ENCODE results near the gene LRRC45.

Gene LRRC45

DNA sequence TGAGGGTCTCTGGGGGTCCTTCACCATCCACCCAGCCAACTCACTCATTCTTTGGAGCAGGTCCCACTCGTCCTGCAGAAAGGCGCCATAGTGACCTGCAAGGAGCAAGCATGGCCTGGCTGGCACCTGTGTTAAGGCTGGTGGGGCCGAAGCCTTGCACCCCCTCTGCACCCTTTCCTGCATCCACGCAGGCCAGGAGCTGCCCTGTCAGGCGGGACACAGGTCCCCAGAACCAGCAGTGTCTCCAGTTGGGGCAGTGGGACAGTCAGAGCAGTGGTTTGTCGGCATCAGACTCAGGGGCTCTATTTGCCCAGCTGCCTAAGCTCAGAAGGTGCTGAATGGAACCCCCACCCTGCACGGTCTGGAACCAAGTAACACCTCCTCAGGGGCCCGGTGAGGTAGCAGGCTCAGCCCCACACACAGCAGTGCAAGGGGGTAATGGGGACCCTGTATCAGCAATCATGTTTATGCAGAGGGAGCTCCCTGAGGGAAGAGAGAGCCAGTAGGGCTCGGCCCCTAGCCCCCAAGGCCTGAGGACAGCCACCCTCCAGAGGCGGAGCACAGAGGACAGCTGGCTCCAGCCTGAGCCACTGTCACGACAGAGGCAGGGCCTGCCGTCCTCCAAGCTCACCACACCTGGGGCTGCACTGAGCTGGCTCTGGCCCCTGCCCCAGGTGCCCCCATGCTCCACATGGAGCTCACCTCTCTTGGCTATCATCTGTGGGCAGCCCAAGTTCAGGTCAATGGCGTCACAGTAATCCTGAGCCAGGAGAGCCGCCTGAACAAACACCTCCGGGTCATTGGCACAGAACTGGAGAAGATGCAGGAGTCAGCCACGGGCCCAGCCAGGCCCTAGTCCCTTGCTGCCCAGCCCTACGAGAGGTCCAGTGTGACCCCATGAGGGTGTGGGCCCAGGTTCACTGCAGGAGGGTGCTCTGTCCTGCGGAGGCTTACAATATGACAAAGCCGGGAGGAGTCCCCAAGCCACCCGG is 40.6 kb downstream of the LRRC45 start:
- no peak for DNase-seq (ENCODE audit: low spot score)

DNA sequence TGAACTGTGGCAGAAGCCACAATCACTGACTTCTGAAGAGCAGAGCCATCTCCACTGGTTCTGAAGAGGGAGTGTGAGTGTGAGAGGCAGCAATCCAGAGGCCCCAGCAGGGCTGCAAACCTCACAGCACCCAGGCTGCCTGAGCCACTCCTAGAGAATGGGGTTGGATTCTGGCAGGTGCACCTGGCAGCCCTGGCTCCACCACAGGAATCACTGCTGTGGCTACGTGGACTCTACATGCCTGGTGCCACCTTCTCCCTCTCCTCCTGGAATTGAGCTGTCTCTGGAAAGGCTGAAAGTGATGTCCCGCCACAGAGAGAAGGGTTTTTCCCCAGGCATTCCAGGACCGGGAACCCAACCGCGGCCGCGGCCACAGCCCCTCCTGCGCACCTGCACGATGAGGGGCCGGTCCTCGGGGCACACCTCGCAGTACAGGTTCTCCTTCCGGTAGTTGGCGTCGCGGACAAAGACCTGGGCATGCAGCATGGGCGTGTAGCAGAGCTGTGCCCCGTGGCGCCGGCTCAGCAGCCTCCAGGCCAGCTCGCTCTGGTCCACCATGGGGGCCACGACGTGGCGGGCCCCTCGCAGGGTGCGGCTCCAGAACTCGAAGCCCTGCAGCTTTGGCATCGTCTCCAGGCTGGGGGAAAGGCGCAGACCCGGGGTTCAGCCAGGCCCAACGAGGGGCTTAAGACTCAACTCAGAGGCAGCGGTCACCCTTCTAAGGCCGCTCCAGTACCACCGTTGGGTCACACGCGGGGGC is 41.5 kb downstream of the LRRC45 start:
- no peak for DNase-seq (ENCODE audit: low spot score)

- DNase-seq (ENCODE audit: low spot score) = no peak
Observed at GRCh38 chr17:82065193-82065637, 42.1 kb downstream of the LRRC45 start.

DNA sequence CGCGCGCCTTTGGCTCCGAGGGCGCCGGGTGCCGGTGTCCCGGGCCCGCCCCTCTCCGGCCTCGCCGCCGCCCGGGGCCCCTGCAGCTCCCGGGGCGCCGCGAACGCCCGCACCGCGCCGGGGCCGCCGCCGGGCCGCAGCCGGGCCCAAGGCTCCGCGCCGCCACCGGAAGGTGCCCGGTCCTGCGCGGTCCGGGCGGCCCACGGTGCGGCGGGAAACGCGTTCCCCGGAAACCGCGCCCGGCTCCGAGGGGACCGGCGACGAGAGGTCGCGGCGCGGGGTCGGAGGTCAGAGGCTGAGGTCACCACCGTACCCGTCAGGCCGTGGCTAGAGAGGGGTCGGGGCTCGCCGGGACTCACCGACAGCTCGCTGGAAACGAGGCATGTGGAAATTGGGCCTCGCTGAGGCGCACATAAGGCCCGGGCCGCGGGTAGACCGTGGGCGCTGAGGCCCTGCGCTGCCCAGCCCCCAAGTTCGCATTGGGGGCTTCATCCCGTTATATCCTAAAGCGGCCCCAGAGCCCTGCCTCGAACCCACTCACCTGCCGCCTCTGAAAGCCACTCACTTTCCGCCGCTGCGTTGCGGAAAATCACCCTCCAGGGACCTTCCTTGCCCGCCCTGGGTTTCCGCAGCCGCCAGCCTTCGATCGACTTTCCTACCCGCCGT is 42.7 kb downstream of the LRRC45 start, which contains the start of gene DUS1L:
Gene DUS1L, minus strand, starts transcription at position 167 of the 666 bp plus-strand sequence. CDS start 745 bp downstream, outside the sequence.
- DNase-seq (ENCODE audit: low spot score) = peak; percentile 31

DNA sequence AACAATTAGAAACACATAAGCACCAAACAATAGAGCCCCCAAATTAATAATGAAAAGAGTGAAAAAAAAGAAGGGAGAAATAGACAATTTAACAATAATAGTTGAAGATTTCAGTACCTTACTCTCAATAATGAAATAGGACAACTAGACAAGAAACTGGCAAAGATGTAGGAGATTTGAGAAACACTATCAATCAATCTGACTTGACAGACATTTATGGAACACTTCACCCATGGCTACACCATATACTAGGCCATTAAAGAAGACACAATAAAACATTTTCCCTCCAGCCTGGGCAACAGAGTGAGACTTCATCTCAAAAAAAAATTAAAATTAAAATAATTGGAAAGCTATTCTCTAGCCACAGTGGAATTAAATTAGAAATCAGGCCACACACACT is 47.5 kb downstream of the LRRC45 start:
- no peak for DNase-seq (ENCODE audit: low spot score)

GRCh38 chr17:82072827-82073226 is 49.7 kb downstream of the LRRC45 start:
- no peak for DNase-seq (ENCODE audit: low spot score)

- no peak for DNase-seq (ENCODE audit: low spot score)
Observed at GRCh38 chr17:82073446-82073845, 50.3 kb downstream of the LRRC45 start.

DNA sequence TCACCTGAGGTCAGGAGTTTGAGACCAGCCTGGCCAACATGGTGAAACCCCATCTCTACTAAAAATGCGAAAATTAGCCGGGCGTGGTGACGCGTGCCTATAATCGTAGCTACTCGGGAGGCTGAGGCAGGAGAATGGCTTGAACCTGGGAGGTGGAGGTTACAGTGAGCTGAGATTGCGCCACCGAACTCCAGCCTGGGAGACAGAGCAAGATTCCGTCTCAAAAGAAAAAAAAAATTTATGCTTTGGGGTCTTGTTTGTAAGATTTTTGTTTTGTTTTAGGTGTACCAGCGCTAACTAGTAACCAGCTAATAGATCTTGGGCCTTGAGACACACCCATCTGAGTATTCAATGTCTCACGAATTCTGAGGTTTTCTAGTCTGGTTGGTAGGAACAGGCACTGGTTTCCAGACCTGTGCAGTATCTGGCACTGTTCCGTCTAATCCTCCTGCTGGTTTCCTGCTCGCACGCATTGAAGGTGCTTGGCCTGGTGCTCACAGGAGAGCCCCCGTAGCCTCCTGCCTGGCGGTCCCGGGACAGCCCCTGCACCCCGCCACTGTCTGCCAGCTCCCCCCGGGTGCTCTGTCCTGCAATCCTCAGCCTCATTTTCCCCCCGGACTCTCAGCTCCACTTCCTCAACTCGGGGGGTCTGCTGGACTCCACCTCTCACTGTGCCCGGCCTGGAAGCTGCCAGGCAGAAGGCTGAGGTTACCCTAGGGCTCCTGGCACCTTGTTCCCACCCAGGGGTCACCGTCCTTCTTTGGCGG is 53.1 kb downstream of the LRRC45 start:
- DNase-seq (ENCODE audit: low spot score) = no peak

GRCh38 chr17:82076785-82077591 is 53.9 kb downstream of the LRRC45 start:
- no peak for DNase-seq (ENCODE audit: low spot score)

DNA sequence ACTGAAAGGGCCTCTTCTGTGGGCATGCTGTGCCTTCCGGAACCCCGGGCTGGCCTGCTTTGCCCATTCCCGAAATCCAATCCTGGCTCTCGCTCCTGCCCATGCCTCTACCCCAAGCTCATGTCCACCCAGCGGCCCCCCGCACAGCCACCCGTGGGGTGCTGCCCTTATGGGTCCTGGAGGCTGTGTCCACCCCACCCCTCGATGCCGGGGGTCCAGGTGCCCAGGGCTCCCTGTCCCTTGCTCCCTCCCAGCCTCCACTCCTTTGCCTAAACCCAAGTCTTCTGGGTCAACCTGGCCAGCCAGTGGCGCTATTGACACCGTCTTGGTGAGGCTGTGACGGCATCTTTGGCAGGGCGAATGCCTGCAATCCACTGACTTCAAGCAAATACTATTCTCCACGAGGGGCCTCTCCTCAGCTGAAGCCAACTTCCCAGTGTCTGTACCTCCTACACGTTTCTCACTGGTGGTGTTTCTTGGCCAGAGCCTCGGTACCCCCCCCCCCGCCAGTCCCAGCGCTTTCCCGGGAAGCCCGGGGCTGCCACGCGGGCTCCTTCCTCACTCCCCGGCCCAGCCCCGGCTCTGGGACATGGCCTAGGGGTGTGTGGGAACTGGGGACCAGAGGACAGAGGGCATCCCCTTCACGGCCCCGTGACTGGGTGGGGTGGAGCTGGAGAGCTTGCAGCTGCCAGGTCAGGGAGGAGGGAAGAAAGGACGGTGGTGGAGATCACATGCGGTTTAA is 54.7 kb downstream of the LRRC45 start:
- DNase-seq (ENCODE audit: low spot score) = no peak

DNA sequence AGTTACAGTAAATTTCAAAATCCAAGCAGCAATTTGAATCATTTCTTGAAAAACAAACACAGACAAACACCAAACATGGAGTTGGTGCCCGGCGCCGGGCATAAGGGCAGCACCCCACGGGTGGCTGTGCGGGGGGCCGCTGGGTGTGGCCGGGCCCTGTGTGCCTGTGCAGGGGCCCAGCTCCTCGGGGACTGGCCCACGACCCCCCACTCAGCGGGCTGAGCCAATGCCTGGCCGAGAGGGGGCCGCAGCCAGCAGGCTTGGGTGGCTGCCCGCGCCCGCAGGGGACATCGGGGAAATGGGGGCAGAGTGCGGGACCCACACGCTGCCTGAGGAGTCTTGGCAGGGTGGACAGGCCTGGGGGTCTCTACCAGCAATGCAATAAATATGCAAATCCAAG is 55.3 kb downstream of the LRRC45 start:
- DNase-seq (ENCODE audit: low spot score) = no peak

DNA sequence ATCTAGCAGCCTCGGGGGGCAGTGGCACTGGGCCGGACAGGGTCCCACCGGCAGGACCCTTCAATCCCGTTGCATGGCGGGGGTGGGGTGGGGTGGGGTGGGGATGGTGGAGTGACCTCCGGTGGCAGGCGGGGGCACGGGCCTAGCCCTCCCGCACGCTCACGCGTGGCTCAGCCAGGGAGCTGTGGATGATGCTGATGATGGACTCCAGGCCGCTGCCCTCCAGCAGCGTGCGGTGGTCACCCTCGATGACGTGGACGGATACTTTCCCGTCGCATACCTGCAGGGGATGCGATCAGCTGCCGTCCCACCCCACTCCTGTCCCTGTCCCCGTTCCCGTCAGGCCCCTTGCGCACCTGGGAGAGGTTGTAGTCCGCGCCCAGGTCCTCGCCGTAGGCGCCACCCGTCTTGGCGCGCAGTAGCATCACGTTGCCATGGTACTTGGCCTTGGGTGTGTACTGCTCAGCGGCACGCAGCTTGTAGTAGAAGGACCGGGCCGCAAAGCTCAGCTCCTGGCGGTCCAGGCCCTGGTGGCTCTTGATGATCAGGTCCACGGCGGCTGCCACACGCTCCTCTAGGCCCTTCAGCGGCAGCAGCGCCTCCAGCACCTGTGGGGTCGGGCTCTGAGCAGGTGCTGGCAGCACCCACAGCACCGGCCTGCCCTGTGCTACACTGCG is 56.0 kb downstream of the LRRC45 start:
- no peak for DNase-seq (ENCODE audit: low spot score)

- DNase-seq (ENCODE audit: low spot score) = no peak
Observed at GRCh38 chr17:82080048-82080788, 57.1 kb downstream of the LRRC45 start.

All from kidney capillary endothelial cell (primary cell).